Measurements from ENCODE around the gene KLF11.

GRCh38 chr2:10062931-10063365 is 19.6 kb downstream of the KLF11 start:
- no peak for TF ChIP-seq CTCF (IDR thresholded peaks at IDR 0.05)
- TF ChIP-seq FOSL2 (IDR thresholded peaks at IDR 0.05), result no peak
- no peak for TF ChIP-seq FOSL2 (CRISPR knock-in tag; IDR thresholded peaks at IDR 0.05)
- TF ChIP-seq USF2 (IDR thresholded peaks at IDR 0.05), result no peak
- TF ChIP-seq NR3C1 (IDR thresholded peaks at IDR 0.05), result no peak
- TF ChIP-seq POLR2A (IDR thresholded peaks at IDR 0.05; ENCODE audit: low read length), result no peak
- no peak for TF ChIP-seq CBX8 (IDR thresholded peaks at IDR 0.05)
- no peak for TF ChIP-seq MAZ (IDR thresholded peaks at IDR 0.05; ENCODE audit: borderline replicate concordance, low read depth, low read length)
- no peak for TF ChIP-seq EP300 (IDR thresholded peaks at IDR 0.05)
- TF ChIP-seq CBX2 (IDR thresholded peaks at IDR 0.05; ENCODE audit: borderline replicate concordance, low read depth), result no peak
- no peak for TF ChIP-seq SMC3 (IDR thresholded peaks at IDR 0.05)
- no peak for TF ChIP-seq JUN (IDR thresholded peaks at IDR 0.05)
